ENCODE data around the gene PTGIR. TPM values are rescaled to one million over a fixed set of nuclear protein-coding genes. Genes with fewer than 3 reads are reported as not detected.

Gene PTGIR
- total and polyA plus RNA-seq, 2 donors from 2014 or later, result 7.5 to 10.1 TPM

GRCh38 chr19:46578450-46578849, 46.4 kb downstream of the PTGIR start:
- intact Hi-C loops (cut with DNase I), result no loop called here
- Histone ChIP-seq H3K9me3 (ENCODE audit: control insufficient read depth in 2 of 3, insufficient read depth in 1 of 3, low read length in 3 of 3) (no peaks in the 10 kb centered on the region), H3K4me1 (ENCODE audit: control insufficient read depth in 2 of 3, insufficient read depth in 2 of 3, low read depth in 1 of 3, low read length in 3 of 3) (no peaks in the 10 kb centered on the region), H3K9ac (ENCODE audit: low read length in 3 of 3) (no peak overlapping the region), H3K4me3 (ENCODE audit: low read length in 3 of 3) (no peak overlapping the region), H3K36me3 (ENCODE audit: control insufficient read depth in 2 of 3, insufficient read depth in 3 of 3, low read length in 3 of 3) (no peaks in the 10 kb centered on the region), H3K27me3 (ENCODE audit: control insufficient read depth, insufficient read depth, low read length) (no peaks in the 10 kb centered on the region), H3K27ac (ENCODE audit: low read depth in 2 of 2, low read length in 2 of 2) (no peak overlapping the region)
- no peak for TF ChIP-seq CTCF (IDR thresholded peaks at IDR 0.05; ENCODE audit: borderline replicate concordance, extremely low read depth, insufficient read depth)
- FAIRE-seq, result no peak
- DNase-seq, result no peak

GRCh38 chr19:46574533-46574932, 50.4 kb downstream of the PTGIR start:
- FAIRE-seq (no peak), DNase-seq (peak in 3 of 5 donors; percentile 14 to 22 (median 18))
- no peak overlapping the region for H3K27ac ChIP-seq (ENCODE audit: low read depth in 2 of 2, low read length in 2 of 2)

GRCh38 chr19:46573679-46574498, 51.0 kb downstream of the PTGIR start:
- no peak for DNase-seq
- Histone ChIP-seq H3K9me3 (ENCODE audit: control insufficient read depth in 2 of 3, insufficient read depth in 1 of 3, low read length in 3 of 3) (no peaks in the 10 kb centered on the region), H3K4me1 (ENCODE audit: control insufficient read depth in 2 of 3, insufficient read depth in 2 of 3, low read depth in 1 of 3, low read length in 3 of 3) (no peaks in the 10 kb centered on the region), H3K4me3 (ENCODE audit: low read length in 3 of 3) (no peak overlapping the region), H3K36me3 (ENCODE audit: control insufficient read depth in 2 of 3, insufficient read depth in 3 of 3, low read length in 3 of 3) (no peaks in the 10 kb centered on the region), H3K9ac (ENCODE audit: low read length in 3 of 3) (no peak overlapping the region), H3K27ac (ENCODE audit: low read depth in 2 of 2, low read length in 2 of 2) (no peak overlapping the region), H3K27me3 (ENCODE audit: control insufficient read depth, insufficient read depth, low read length) (no peaks in the 10 kb centered on the region)
- FAIRE-seq, result no peak
- TF ChIP-seq CTCF (IDR thresholded peaks at IDR 0.05; ENCODE audit: borderline replicate concordance, extremely low read depth, insufficient read depth), result no peak
- intact Hi-C loops (cut with DNase I), result no loop called here

More at GRCh38 chr19:46574533-46574932, 50.4 kb downstream of the PTGIR start:
- H3K9me3 ChIP-seq (ENCODE audit: control insufficient read depth in 2 of 3, insufficient read depth in 1 of 3, low read length in 3 of 3), result no peaks in the 10 kb centered on the region
- no peak overlapping the region for H3K9ac ChIP-seq (ENCODE audit: low read length in 3 of 3)
- no peak overlapping the region for H3K4me3 ChIP-seq (ENCODE audit: low read length in 3 of 3)
- H3K4me1 ChIP-seq (ENCODE audit: control insufficient read depth in 2 of 3, insufficient read depth in 2 of 3, low read depth in 1 of 3, low read length in 3 of 3), result no peaks in the 10 kb centered on the region
- H3K36me3 ChIP-seq (ENCODE audit: control insufficient read depth in 2 of 3, insufficient read depth in 3 of 3, low read length in 3 of 3), result no peaks in the 10 kb centered on the region
- intact Hi-C loops (cut with DNase I), result no loop called here
- no peaks in the 10 kb centered on the region for H3K27me3 ChIP-seq (ENCODE audit: control insufficient read depth, insufficient read depth, low read length)
- TF ChIP-seq CTCF (IDR thresholded peaks at IDR 0.05; ENCODE audit: borderline replicate concordance, extremely low read depth, insufficient read depth), result no peak
